G401.6 (cell line): ENCODE measurements around the gene BORCS5.
"Not testable (repeated sequence)": the region's sequence is repeated elsewhere in the genome, so short reads cannot be mapped to it uniquely, and the experiment has no call there.

Experiments
- FAIRE-seq: peaks from 2 replicates; lab custom pipeline; 2012; peaks lifted over from hg19 to GRCh38; lab: Jason Lieb, UNC

The BORCS5 gene

DNA sequence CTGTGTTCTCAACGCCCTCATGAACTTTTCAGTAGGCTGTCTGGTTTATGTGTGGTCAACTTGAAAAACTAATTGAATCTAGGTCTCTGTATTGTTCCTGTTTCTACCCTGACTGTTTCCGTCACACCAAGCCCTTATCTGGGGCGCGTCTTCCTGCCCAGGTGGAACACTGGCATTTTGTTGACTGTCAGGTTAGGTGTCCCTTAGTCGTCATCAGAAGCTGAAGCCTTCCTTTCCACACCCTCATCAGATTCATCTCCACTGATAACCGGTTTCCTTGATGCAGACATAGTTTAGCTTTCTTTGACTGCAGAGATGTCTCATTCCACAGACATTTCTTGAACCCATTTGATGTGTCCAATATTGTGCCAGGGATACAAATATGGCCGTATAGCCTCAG is 109.3 kb downstream of the BORCS5 start:
- FAIRE-seq, result no peak

DNA sequence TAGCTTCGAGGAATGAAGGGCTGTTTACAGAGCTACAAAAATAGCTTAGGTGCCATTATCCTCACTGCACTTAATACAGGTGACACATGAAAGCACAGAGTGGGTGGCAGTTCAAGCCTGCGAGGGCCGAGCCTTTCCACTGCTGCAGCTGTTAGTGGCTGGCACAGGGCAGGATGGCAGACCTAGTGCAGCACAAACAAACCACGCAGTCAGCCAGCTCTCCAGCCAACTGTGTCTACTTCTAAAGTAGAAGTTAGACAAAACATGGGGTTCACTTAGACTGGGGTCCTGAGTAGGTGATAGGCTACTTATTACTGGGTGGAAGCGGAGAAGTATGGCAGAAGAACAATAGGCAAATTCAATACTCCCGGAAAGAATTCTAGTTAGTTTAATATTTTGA is 110.4 kb downstream of the BORCS5 start:
- no peak for FAIRE-seq

DNA sequence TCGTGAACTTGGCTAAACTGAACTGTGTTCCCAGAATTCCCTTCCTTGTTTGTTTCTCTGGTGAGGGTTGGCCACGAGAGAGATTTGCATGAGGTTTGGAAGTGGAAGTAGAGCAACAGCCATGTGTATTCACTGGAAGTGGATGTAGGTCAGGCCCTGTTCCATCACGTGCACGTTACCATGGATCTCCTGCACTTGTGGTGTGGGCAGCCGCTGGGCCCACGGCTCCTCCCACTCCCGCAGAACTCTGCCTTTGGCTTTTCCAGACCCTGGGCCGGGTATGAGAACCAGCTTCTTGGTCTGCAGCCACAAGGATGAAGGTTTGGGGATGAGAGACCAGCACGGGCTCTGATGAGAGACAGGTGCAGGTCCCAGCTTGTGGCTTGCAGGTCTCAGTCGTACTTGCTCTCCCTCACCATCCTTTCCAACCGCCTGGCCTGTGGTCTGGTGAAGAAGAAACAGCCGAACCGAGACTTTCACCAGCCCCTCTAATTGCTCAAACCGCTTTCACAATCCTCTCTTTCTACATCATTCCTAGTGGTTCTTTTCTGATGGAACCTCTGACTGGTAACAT is 110.9 kb downstream of the BORCS5 start:
- no peak for FAIRE-seq

DNA sequence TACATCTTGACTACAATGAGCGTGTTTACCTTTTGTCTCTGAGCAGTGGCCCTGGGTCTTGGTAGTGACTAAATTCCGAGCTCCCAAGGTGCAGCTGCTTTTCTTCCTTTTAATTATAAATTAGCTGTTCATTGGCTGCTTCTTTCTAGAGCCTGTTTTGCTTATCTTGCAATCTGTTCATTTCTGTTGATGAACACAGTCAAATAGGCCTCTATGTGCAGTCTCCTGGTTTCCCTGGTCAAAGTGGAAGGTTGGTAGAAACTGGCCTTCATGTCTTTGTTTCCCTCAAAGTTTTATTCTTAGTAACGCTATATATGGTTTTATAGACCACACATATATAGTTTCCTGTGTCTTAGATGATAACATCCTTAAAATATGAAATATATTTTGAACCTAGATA is 111.7 kb downstream of the BORCS5 start:
- no peak for FAIRE-seq

DNA sequence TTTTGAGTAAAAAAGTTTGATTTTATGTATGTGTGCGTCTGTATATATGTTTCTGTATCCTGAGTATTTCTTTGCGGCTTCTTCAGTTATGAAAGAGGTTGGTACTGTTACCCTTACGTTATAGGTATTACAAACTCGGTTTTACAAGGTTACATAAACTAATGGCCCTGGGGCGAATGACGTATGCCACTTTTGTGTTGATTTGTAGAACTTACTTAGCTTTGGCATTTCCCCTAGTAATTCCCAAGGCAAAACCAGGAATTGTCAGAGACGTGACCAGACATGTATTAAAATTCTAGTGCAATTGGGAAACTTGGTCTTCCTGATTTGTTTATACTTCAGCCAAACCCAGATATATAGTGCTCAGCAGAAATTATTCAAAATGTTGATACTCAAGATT is 112.5 kb downstream of the BORCS5 start:
- FAIRE-seq, result no peak

DNA sequence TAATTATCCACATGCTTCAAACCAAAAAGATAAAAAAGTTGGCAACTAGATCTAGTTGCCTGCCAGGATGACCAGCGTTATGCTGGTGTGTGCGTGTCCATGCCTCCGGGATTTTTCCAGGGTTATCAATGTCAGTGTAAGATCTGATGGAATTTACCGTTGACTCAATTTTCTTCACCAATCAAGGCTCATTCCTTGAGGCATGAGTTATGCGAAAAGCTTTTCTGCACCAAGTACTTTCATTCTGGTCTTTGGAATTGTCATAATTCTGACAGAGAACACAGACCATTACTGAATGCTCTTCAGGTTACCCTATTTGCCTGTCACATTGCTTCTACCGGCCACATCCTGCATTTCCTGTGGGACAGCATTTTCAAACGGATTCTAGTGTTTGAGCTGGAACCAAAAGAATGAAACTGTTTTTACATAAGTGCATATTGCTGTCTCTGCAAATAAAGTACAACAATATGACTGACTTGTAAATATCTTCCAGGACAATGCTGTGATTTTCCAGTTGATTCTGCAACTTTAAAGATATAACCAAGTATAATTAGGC is 114.0 kb downstream of the BORCS5 start:
- FAIRE-seq, result no peak

DNA sequence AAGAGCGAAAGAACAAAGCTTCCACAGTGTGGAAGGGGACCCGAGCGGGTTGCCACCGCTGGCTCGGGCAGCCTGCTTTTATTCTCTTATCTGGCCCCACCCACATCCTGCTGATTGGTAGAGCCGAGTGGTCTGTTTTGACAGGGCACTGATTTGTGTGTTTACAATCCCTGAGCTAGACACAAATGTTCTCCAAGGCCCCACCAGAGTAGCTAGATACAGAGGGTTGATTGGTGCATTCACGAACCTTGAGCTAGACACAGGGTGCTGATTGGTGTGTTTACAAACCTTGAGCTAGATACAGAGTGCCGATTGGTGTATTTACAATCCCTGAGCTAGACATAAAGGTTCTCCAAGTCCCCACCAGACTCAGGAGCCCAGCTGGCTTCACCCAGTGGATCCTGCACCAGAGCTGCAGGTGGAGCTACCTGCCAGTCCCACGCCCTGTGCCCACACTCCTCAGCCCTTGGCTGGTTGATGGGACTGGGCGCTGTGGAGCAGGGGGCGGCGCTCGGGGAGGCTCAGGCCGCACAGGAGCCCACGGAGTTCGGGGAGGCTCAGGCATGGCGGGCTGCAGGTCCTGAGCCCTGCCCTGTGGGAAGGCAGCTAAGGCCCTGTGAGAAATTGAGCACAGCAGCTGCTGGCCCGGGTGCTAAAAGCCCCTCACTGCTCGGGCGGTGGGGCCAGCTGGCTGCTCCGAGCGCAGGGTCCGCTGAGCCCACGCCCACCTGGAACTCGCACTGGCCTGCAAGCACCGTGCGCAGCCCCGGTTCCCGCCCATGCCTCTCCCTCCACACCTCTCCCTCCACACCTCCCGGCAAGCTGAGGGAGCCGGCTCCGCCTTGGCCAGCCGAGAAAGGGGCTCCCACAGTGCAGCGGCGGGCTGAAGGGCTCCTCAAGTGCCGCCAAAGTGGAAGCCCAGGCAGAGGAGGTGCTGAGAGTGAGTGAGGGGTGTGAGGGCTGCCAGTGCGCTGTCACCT is 115.4 kb downstream of the BORCS5 start:
- not testable (repeated sequence) for FAIRE-seq

DNA sequence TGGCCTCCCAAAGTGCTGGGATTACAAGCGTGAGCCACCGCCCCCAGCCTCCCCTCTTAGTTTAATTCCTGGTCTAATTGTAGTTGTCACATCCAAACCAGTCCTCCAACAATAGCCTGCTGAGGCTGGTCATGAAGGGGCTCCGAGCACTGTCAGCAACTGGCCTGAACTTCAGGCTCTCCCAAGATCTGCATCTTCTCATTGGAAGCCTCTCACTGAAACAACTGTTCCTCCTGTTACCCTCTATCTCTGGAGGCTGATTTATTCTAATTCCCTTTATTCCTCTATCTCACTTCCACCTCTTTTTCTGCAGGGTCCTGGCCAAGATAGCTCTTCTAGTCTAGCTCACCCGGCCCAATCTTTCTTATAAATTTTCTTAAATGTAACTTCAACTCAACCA is 116.3 kb downstream of the BORCS5 start:
- FAIRE-seq, result no peak

DNA sequence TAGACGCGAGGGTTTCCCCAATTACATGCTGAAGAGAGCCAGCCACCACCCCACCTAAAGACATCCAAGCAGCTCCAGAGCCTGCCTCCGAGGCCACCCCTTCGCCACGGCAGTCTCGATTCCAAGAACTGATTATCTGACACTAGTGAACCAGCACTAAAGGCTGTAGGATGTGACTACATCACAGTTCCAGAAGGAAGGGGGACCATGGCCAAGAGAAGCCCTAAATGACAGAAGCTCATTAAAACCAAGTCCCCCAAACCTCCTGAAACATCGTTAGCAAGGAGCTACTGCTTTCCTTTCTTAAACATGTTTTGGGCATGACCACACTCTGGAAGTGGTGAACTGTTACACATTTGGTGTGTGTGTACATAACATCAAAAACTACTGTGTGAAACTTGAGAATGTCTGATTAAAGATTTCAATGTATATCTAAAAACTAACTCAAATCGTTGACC is 117.6 kb downstream of the BORCS5 start:
- FAIRE-seq, result no peak

DNA sequence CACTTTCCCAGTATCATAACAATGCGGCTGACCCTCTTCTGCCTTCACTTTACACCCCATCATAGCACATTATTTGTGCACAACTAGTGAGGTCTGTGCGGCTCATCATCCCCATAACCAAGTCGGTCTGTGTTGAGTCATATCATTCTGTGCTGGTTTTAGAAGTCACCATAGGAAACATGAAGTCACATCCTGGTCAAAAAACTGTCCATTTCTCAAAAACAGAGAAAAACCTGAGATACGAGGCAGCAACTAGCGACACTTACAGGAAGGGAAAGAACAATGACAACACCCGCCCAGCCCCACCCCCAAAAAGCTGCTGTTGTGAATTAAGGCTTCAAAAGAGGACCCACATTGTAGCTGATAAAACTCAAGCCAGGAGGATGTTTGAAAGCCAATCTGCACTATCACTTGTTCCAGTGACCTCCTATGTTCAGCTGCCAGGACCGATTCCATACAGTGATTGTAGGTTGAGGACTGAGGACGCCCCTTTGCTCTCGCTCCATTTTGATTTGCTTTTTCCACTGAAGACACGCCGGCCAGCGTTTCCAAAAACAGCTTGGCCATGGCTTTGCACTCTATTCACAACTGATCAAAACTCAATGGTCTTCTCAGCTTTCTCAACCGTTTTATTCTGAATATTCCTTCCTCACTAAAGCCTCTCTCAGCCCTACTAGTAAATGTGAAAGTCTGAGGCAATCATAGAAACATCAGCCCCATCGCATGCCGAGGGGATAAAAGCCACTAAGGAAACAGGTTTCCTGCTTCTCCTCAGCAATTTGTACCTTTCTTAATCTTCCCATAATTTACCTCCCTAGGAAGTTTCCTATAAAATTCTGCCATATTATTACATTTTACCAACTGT is 118.3 kb downstream of the BORCS5 start:
- no peak for FAIRE-seq

DNA sequence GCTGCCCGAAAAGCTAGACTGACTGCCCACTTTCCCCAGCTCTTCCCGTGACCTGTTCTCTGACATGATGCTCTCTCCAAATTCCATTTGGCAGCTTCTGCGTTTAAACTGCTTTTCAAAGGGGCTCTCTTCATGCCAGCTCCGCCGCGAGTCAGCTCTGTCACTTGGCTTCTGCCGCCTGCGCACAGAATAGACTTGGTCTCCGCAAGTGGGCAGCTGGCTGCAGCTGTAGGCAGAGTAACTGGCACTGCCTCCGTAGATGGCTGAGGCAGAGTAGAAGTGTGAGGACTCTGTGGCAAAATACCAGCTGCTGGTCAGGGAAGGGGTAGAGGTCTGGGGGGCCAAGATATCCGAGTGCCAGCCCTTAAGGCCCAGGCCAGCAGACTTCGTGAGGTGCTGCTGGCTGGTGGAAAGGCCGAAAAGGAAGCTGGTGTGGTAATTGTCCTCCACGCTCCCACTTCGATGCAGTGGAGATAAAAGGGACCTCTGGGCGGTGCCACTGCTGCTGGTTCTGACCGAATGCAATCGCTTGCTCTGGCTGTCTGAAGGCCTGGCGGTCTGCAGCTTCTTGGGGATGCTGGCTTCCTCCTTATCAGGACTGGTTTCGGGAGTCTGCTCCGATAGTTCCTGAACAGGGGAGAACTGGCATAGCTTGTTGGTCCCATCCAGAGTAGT is 120.1 kb downstream of the BORCS5 start:
- FAIRE-seq, result no peak

DNA sequence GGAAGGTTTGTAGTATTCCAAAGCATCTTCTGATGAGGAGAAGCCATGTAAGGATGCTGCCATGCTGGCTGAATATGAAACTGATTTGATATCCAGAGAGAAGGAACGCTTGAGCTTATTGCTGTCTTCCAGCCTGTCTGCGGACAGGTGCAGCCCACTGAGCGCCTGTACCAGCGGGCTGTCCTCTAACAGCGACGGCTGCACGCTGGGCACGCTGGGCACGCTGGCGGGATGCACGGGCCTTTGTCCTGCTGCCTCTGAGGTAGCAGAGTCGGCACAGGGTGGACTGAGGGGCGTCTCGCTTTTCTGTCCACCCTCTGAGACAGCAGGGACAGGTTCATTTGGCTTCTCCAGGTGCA is 120.6 kb downstream of the BORCS5 start:
- FAIRE-seq, result no peak

DNA sequence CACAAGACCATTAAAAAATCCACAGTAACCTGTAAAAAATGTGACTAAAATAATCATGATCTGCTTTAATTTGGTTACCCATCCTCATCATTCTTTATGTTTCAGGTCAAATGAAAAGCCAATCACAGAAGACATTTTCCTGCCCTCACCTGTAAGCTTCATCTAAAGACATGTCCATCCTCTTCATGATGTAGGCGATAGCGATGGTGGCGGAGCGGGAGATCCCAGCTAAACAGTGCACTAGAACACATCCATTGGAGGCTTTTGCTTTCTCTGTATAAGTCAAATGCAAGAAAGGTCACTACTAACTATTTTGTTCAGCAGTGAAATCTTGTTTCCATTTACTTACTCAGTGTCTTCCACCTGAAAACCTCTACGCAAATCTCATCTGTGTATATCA is 123.2 kb downstream of the BORCS5 start:
- FAIRE-seq, result no peak

DNA sequence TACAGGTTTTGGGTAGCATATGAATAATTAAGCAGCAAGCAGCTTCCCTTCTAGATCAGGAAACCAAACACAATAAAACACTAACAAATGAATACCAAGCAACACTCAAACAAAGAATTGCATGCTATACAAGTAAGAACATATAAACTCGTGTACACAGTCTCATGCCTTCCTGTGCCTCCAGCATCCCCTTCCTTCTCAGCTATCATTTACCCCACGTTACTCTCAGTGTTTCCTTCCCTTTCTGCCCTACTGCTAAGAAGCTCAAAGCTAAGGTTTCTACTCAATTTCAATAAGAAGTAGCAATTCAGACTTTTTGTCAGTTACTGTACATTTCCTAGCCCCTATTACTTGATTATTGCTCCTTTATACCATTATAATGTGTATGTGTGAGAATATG is 124.8 kb downstream of the BORCS5 start:
- FAIRE-seq, result no peak

DNA sequence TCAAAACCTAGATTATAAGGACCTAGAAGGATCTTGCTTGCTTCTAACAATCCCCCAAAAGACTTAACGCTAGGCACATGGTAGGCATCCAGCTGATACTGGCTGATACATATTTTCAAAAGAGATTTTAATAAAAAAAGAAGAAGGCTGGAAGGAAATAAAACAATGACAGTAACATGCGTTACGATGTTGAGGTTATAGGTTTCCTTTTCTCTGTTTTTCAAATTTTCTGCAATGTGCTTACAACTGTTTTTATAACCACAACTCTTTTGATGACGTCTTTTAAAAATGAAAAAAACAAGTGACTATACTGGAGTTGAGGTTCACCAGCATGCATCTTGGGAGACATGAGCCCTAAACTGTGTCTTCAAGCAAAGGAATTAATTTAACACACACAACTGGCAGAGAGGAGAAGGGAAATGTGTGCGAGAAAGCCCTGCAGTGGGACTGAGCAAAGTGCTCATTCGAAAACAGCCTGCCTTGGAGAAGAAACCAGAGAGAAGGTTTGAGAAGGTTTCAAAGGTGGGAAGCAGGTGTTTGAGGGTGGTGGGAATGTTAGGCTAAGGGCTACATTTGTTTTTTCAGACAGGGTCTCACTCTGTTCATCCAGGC is 125.4 kb downstream of the BORCS5 start:
- no peak for FAIRE-seq

DNA sequence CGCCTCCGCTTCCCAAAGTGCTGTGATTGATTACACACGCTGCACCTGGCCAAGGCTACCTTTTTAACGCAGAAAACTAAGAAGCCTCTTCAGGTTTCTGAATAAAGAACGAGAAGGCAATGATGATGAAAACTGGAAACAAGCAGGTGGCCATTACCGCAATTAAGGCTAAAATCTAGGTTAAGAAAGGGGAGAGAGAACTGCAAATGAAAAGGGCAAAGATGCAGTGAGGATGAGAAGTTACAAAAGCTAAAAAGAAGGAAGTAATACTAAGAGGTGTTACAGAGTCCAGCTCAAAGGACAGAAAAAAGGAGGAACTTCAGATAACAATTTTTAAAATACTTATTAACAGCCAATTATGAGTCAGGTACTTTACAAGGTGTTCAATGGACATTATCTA is 126.1 kb downstream of the BORCS5 start:
- FAIRE-seq, result no peak

DNA sequence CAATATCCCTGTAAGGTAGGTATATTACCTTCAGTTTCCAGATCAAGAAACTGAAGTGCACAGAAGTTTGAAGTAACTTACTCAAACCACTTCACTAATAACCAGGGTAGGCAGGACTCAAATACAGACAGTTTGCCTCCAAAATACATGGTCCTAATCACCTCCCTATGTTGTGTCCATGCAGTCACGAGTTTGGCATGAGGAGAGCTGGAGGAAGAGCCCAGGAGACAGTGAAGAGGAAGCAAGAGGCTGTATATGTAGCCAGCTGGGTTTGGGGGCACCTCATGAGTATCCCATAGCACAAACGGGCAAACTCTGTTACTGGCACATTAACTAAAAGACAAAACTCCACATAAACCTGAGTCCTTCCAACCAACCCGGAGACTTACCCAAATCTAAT is 126.6 kb downstream of the BORCS5 start:
- FAIRE-seq, result no peak

DNA sequence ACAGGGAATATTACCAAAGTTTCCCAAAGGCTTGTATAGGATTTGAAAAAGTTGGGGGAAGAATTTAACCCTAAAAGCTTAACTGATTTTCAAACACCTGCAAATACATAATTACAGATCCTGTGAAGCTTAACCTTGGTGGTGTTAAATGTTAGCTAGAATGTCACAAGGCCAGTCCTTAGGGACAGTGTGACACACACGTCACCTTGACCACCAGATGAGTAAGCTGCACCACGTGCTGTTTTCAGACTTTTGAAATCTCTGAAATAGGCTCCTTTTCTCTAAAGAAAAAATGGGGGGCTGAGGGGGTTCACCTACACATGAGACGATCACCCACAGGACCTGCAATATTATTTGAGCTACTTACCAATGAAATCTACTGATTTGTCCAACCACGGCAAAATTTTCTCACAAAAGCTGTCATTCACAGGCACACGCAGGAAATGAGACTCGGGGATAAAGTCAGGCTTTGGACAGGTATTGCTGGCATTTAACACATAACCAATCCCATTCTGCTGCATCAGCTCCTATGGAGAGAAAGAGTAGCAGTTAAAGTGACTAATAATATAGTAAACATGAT is 129.9 kb downstream of the BORCS5 start:
- FAIRE-seq, result no peak

DNA sequence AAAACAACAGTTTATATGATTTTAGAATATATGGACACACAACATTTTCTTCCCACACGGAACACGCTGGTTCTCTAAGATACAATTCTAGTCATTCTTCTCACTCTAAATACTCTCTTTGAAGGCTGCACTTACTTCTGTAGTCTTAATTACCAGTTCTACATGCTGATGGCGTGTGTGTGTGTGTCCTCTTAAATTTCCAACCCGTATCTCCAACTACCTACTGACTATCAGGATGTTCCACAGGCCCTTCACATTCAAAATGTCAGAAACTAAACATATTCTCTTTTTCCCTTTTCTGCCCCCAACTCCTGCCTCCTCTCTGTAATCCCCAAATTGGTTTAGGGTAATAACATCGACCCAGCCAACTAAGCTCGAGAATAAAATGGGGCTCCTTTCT is 130.6 kb downstream of the BORCS5 start:
- FAIRE-seq, result no peak

DNA sequence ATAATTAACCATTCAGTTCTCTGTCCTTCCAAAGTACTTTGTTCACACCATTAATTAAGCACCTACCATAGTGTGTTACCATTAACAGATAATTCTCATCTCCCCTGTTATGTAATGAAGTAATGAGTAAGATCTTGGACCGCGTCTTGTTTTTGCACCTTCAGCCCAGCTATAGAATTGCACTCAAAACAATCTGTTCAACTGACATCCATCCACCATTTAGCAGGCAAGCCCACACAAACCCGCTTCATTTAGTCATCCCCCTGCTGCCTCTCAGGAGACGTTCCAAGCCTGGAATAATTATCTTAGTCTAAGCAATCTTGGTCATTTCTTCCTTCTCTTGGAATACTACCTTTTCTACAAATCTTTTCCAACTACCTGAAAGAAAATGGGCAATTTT is 131.4 kb downstream of the BORCS5 start:
- no peak for FAIRE-seq
